Measurements from ENCODE around the gene RPL10. TPM values are rescaled to one million over a fixed set of nuclear protein-coding genes. Genes with fewer than 3 reads are reported as not detected.

The RPL10 gene
- total and polyA plus RNA-seq, 4 donors, result 2,479 to 4,258 (median 3,622) TPM

GRCh38 chrX:154359362-154360154 is 38.6 kb upstream of the RPL10 start:
- peak overlapping the region in 1 of 2 donors; percentile 11 for H3K27ac ChIP-seq (ENCODE audit: low read depth in 1 of 2, low read length in 1 of 2)
- no peak for TF ChIP-seq CTCF (IDR thresholded peaks at IDR 0.05; ENCODE audit: control extremely low read depth, extremely low read depth)
- no peak overlapping the region for H3K9ac ChIP-seq (ENCODE audit: insufficient read depth in 1 of 2, low read length in 2 of 2)
- DNase-seq, result no peak
- WGBS, 2 donors, result 94 to 97% methylated on average over 30 to 41 of the region's 41 CpGs
- no peak overlapping the region for H3K4me3 ChIP-seq
- no peaks in the 10 kb centered on the region for H3K27me3 ChIP-seq (ENCODE audit: control insufficient read depth in 3 of 3, insufficient read depth in 3 of 3, low read length in 2 of 3)
- no peak for ATAC-seq (ENCODE audit: insufficient read depth, low FRiP score)
- no peaks in the 10 kb centered on the region for H3K4me1 ChIP-seq (ENCODE audit: control insufficient read depth in 5 of 5, insufficient read depth in 5 of 5, low read length in 5 of 5)
- peaks cover 0 to 6% (median 0%) of the 10 kb centered on the region in 4 donors for H3K9me3 ChIP-seq (ENCODE audit: control insufficient read depth in 4 of 4, insufficient read depth in 3 of 4, low read length in 3 of 4)
- peaks cover 34 to 78% (median 45%) of the 10 kb centered on the region in 4 donors for H3K36me3 ChIP-seq (ENCODE audit: control insufficient read depth in 4 of 4, insufficient read depth in 4 of 4, low read length in 4 of 4)

- no peak overlapping the region for H3K4me3 ChIP-seq
- TF ChIP-seq CTCF (IDR thresholded peaks at IDR 0.05; ENCODE audit: control extremely low read depth, extremely low read depth), result no peak
- peaks cover 34 to 80% (median 45%) of the 10 kb centered on the region in 4 donors for H3K36me3 ChIP-seq (ENCODE audit: control insufficient read depth in 4 of 4, insufficient read depth in 4 of 4, low read length in 4 of 4)
- H3K27me3 ChIP-seq (ENCODE audit: control insufficient read depth in 3 of 3, insufficient read depth in 3 of 3, low read length in 2 of 3), result no peaks in the 10 kb centered on the region
- WGBS, 2 donors, result 90 to 96% methylated on average over 19 to 34 of the region's 34 CpGs
- peak overlapping the region in 1 of 2 donors; percentile 11 for H3K27ac ChIP-seq (ENCODE audit: low read depth in 1 of 2, low read length in 1 of 2)
- ATAC-seq (ENCODE audit: insufficient read depth, low FRiP score) (no peak), DNase-seq (no peak)
- no peak overlapping the region for H3K9ac ChIP-seq (ENCODE audit: insufficient read depth in 1 of 2, low read length in 2 of 2)
- H3K4me1 ChIP-seq (ENCODE audit: control insufficient read depth in 5 of 5, insufficient read depth in 5 of 5, low read length in 5 of 5), result no peaks in the 10 kb centered on the region
- peaks cover 0 to 9% (median 0%) of the 10 kb centered on the region in 4 donors for H3K9me3 ChIP-seq (ENCODE audit: control insufficient read depth in 4 of 4, insufficient read depth in 3 of 4, low read length in 3 of 4)
These were observed 37.9 kb upstream of the RPL10 start for GRCh38 chrX:154360155-154360713.

GRCh38 chrX:154362085-154362742 is 36.0 kb upstream of the RPL10 start:
- TF ChIP-seq CTCF (IDR thresholded peaks at IDR 0.05; ENCODE audit: control extremely low read depth, extremely low read depth), result no peak
- 91 to 95% methylated on average over 24 to 30 of the region's 30 CpGs for WGBS, 2 donors

More at GRCh38 chrX:154362085-154362742, 36.0 kb upstream of the RPL10 start:
- H3K4me1 ChIP-seq (ENCODE audit: control insufficient read depth in 5 of 5, insufficient read depth in 5 of 5, low read length in 5 of 5), result no peaks in the 10 kb centered on the region
- H3K27ac ChIP-seq (ENCODE audit: low read depth in 1 of 2, low read length in 1 of 2), result no peak overlapping the region
- no peak for ATAC-seq (ENCODE audit: insufficient read depth, low FRiP score)
- no peak overlapping the region for H3K9ac ChIP-seq (ENCODE audit: insufficient read depth in 1 of 2, low read length in 2 of 2)
- no peak overlapping the region for H3K4me3 ChIP-seq
- peaks cover 43 to 80% (median 49%) of the 10 kb centered on the region in 4 donors for H3K36me3 ChIP-seq (ENCODE audit: control insufficient read depth in 4 of 4, insufficient read depth in 4 of 4, low read length in 4 of 4)
- H3K27me3 ChIP-seq (ENCODE audit: control insufficient read depth in 3 of 3, insufficient read depth in 3 of 3, low read length in 2 of 3), result no peaks in the 10 kb centered on the region
- DNase-seq, result no peak
- peaks cover 0 to 11% (median 0%) of the 10 kb centered on the region in 4 donors for H3K9me3 ChIP-seq (ENCODE audit: control insufficient read depth in 4 of 4, insufficient read depth in 3 of 4, low read length in 3 of 4)

All from lung (tissue), 12 donors.